NCI-H69 (cell line): ENCODE measurements around the gene GAS7.

Experiments used
- DNase-seq: peaks from one replicate; lab custom pipeline; 2025; lab: John Stamatoyannopoulos, UW

GAS7 gene

GRCh38 chr17:10171581-10171981 lies 26.8 kb downstream of the GAS7 start:
- DNase-seq: no peak

- DNase-seq: no peak
These were observed 27.3 kb downstream of the GAS7 start for GRCh38 chr17:10171122-10171571.

- DNase-seq: no peak
These were observed 28.2 kb downstream of the GAS7 start for GRCh38 chr17:10170233-10170632.

- no peak for DNase-seq
These were observed 29.1 kb downstream of the GAS7 start for GRCh38 chr17:10169290-10169689.

- DNase-seq: no peak
These were observed 32.0 kb downstream of the GAS7 start for GRCh38 chr17:10166176-10166935.

- no peak for DNase-seq
These were observed 36.3 kb downstream of the GAS7 start for GRCh38 chr17:10162096-10162495.

GRCh38 chr17:10161386-10161785 lies 37.0 kb downstream of the GAS7 start:
- DNase-seq: no peak

GRCh38 chr17:10156948-10157607 lies 41.3 kb downstream of the GAS7 start:
- no peak for DNase-seq

- no peak for DNase-seq
These were observed 41.8 kb downstream of the GAS7 start for GRCh38 chr17:10156599-10156947.

GRCh38 chr17:10156077-10156435 lies 42.4 kb downstream of the GAS7 start:
- no peak for DNase-seq

- DNase-seq: no peak
These were observed 42.9 kb downstream of the GAS7 start for GRCh38 chr17:10155371-10156076.

GRCh38 chr17:10151667-10152496 lies 46.5 kb downstream of the GAS7 start:
- no peak for DNase-seq

GRCh38 chr17:10149573-10150399 lies 48.6 kb downstream of the GAS7 start:
- no peak for DNase-seq

GRCh38 chr17:10147761-10148415 lies 50.5 kb downstream of the GAS7 start:
- no peak for DNase-seq

- no peak for DNase-seq
These were observed 51.4 kb downstream of the GAS7 start for GRCh38 chr17:10147040-10147439.

- DNase-seq: no peak
These were observed 53.4 kb downstream of the GAS7 start for GRCh38 chr17:10144982-10145381.

- DNase-seq: no peak
These were observed 54.0 kb downstream of the GAS7 start for GRCh38 chr17:10144456-10144855.

- DNase-seq: no peak
These were observed 57.0 kb downstream of the GAS7 start for GRCh38 chr17:10141436-10141835.

- DNase-seq: no peak
These were observed 58.8 kb downstream of the GAS7 start for GRCh38 chr17:10139577-10139976.

- DNase-seq: no peak
These were observed 62.0 kb downstream of the GAS7 start for GRCh38 chr17:10136258-10136981.
